GM12878 (cell line): ENCODE data around the gene KLC4. TPM values are rescaled to one million over a fixed set of nuclear protein-coding genes. Genes with fewer than 3 reads are reported as not detected.

Experiments used
- ATAC-seq: fragments of 200-7000 bp; cut with Tn5 transposase; 3 replicates; pipeline ENCODE4 v1.9.1; 2020; ENCODE audit warnings: mild to moderate bottlenecking, moderate library complexity
- BruUV-seq: library from RNA; stranded (reverse); fragments of 400-500 nt; replicated peaks from 2 replicates; lab custom pipeline; 2021; lab: Mats Ljungman, UMichigan
- CTCF ChIA-PET: fragments of 300-600 bp; sonication (Branson Sonifier 250); formaldehyde crosslinking; extraction: SDS; loops from one replicate; lab custom pipeline; 2021; ENCODE audit warnings: inconsistent platforms; lab: Yijun Ruan, JAX
- POLR2A ChIA-PET: fragments of 350-600 bp; formaldehyde crosslinking; extraction: SDS; loops from one replicate; lab custom pipeline; 2021; ENCODE audit warnings: inconsistent platforms; lab: Charles Lee
- RAD21 ChIA-PET: fragments of 300-600 bp; sonication (Branson Sonifier 250); formaldehyde crosslinking; loops from one replicate; lab custom pipeline; 2023; ENCODE audit warnings: antibody characterized with exemption; ENCODE audit not compliant: unreplicated experiment; lab: Charles Lee
- SMC1A ChIA-PET: fragments of 300-600 bp; sonication (Branson Sonifier 250); formaldehyde crosslinking; loops from one replicate; lab custom pipeline; 2023; ENCODE audit not compliant: unreplicated experiment, uncharacterized antibody; lab: Charles Lee
- DNase-seq: peaks from one replicate; pipeline ENCODE4 v3.0.0-alpha.2; 2011; ENCODE audit warnings: low read depth, low spot score
- FAIRE-seq: peaks from 3 replicates; lab custom pipeline; 2011; peaks lifted over from hg19 to GRCh38; lab: Jason Lieb, UNC
- H2AFZ ChIP-seq: 2 replicates; pipeline ENCODE4 v1.6.0; 2011; ENCODE audit warnings: low read depth, low read length, control low read depth; ENCODE audit not compliant: control insufficient read depth
- H3K27ac ChIP-seq: 2 replicates; pipeline ENCODE4 v1.5.1; 2011; ENCODE audit warnings: control low read depth; ENCODE audit not compliant: control insufficient read depth, insufficient read depth
- H3K27me3 ChIP-seq, 2 experiments: replicated peaks in 1 of 2; 2 replicates each; pipeline versions ENCODE4 v1.6.0 to v1.6.1; 2011; ENCODE audit warnings: low read length in 1 of 2; ENCODE audit not compliant: control insufficient read depth in 2 of 2, insufficient read depth in 2 of 2
- H3K36me3 ChIP-seq, 2 experiments: 2 replicates each; pipeline ENCODE4 v1.5.1; 2011; ENCODE audit warnings: low read length in 1 of 2; ENCODE audit not compliant: control insufficient read depth in 2 of 2, insufficient read depth in 2 of 2
- H3K4me1 ChIP-seq: 2 replicates; pipeline ENCODE4 v1.6.1; 2011; ENCODE audit warnings: mild to moderate bottlenecking, low read length, moderate library complexity, mixed read lengths; ENCODE audit not compliant: control insufficient read depth, insufficient read depth
- H3K4me2 ChIP-seq: 2 replicates; pipeline ENCODE4 v1.6.0; 2011; ENCODE audit warnings: control low read depth; ENCODE audit not compliant: control insufficient read depth, insufficient read depth
- H3K4me3 ChIP-seq: fragments of 200-600 bp; sonication (generic); 2 replicates; pipeline ENCODE4 v1.5.1; 2016
- H3K79me2 ChIP-seq: 2 replicates; pipeline ENCODE4 v1.6.0; 2011; ENCODE audit warnings: low read length; ENCODE audit not compliant: control insufficient read depth, insufficient read depth
- H3K9ac ChIP-seq: 2 replicates; pipeline ENCODE4 v1.8.0; 2011; ENCODE audit warnings: low read length, control low read depth, mixed read lengths; ENCODE audit not compliant: control insufficient read depth, insufficient read depth
- H3K9me3 ChIP-seq: replicated peaks from 3 replicates; pipeline ENCODE4 v1.5.1; 2011; ENCODE audit warnings: mild to moderate bottlenecking, low read length; ENCODE audit not compliant: control insufficient read depth, insufficient read depth
- H4K20me1 ChIP-seq: 2 replicates; pipeline ENCODE4 v1.6.0; 2011; ENCODE audit not compliant: control insufficient read depth, insufficient read depth
- CREM ChIP-seq: IDR thresholded peaks from 2 replicates; pipeline ENCODE4 v1.6.1; 2014; ENCODE audit warnings: antibody characterized with exemption, low read depth
- E2F8 ChIP-seq: fragments of 450-650 bp; IDR thresholded peaks from 2 replicates; pipeline ENCODE4 v1.6.1; 2018; ENCODE audit warnings: mild to moderate bottlenecking, low read depth, moderate library complexity; ENCODE audit not compliant: partially characterized antibody
- NR2C1 ChIP-seq: fragments of 450-650 bp; IDR thresholded peaks from 2 replicates; pipeline ENCODE4 v1.6.1; 2017; ENCODE audit warnings: antibody characterized with exemption, mild to moderate bottlenecking, moderate library complexity
- STAT1 ChIP-seq: fragments of 450-650 bp; conservative IDR thresholded peaks from 2 replicates; pipeline ENCODE4 v1.6.1; 2014; ENCODE audit warnings: antibody characterized with exemption, mild to moderate bottlenecking
- USF2 ChIP-seq: IDR thresholded peaks from 2 replicates; pipeline ENCODE4 v1.6.1; 2011; ENCODE audit warnings: low read depth, low read length, improper control_type of control experiment, borderline replicate concordance
- WGBS: methylation state at CpG from one replicate; pipeline ENCODE4 v1.1.6; 2016; ENCODE audit warnings: low lambda C conversion rate; ENCODE audit not compliant: insufficient replicate concordance, insufficient coverage; ENCODE audit errors: missing lambda C conversion rate; 5-methylcytosine and 5-hydroxymethylcytosine counted together
- in situ Hi-C: fragments of 300-500 bp; cut with MboI; formaldehyde crosslinking; loops from 9 replicates; pipeline ENCODE4 v1.14.3; 2018; ENCODE audit warnings: mixed read lengths
- intact Hi-C: fragments of 100-400 bp; cut with micrococcal nuclease; formaldehyde crosslinking; loops from one replicate; pipeline ENCODE4 v1.14.2; 2022; ENCODE audit not compliant: unreplicated experiment
- polyA plus RNA-seq, 11 experiments: library from polyadenylated mRNA; depleted of rRNA in 4 of 11; unstranded in 6 of 11; stranded (reverse) in 5 of 11; fragments of >200 nt; fragmentation: Nextera tagmentation in 4 of 11; fragmentation: Illumina TruSeq in 1 of 11; extraction: Ambion mirVana in 4 of 11; extraction: Trizol in 1 of 11; gene quantifications; 1 replicate in 1 of 11; 2 replicates in 10 of 11; pipeline versions ENCODE4 v1.2.1 to v1.2.3, GENCODE V29; 2011 to 2016; ENCODE audit warnings: inconsistent platforms in 2 of 11, missing spikeins in 2 of 11, low read depth in 1 of 11
- total RNA-seq, 4 experiments: library from RNA; depleted of rRNA in 3 of 4; stranded (reverse); fragments of >200 nt in 3 of 4; fragmentation: Illumina TruSeq in 1 of 4; extraction: Trizol in 1 of 4; gene quantifications; 2 replicates each; pipeline versions ENCODE4 v1.2.1 to v1.2.3, GENCODE V29; 2013 to 2021
- TF ChIP-seq, protein P1 (sequence below): IDR thresholded peaks from 2 replicates; pipeline ENCODE4 v1.6.1; 2012; ENCODE audit warnings: low read length, inconsistent platforms
- TF ChIP-seq, protein P2 (sequence below): fragments of 450-650 bp; formaldehyde crosslinking; IDR thresholded peaks from 2 replicates; pipeline ENCODE4 v1.4.0; 2022; ENCODE audit warnings: mild to moderate bottlenecking, moderate library complexity
- TF ChIP-seq, protein P3 (sequence below): IDR thresholded peaks from 2 replicates; pipeline ENCODE4 v1.6.1; 2012; ENCODE audit warnings: low read depth, low read length, improper control_type of control experiment
- TF ChIP-seq, protein P4 (sequence below): fragments of 450-650 bp; IDR thresholded peaks from 2 replicates; pipeline ENCODE4 v1.6.1; 2016; ENCODE audit warnings: mild to moderate bottlenecking

The KLC4 gene
- total and polyA plus RNA-seq, 10 of the 15 experiments (the other 5 are each of a cell fraction or from before 2014, with no cell fraction given), result 0.90 to 13.4 (median 6.9) TPM

DNA sequence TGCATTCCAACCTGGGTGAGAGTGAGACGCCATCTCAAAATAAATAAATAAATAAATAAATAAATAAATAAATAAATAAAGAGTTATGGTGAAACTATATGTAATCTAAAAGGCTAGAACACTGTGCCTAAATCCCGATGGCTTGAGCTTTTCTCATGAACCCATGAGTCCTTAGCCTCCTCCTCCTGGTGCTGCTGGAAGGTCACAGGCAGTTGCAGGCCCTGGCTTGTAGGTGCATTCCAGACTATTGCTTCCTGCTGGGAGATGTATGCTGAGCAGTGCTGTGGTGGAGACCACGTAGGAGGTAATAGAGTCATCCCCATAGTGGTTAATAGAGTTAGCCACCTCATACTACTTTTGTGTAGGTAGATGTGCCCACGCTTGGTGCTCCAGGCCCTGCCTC, 29.2 kb downstream of the KLC4 start (continued):
- TF ChIP-seq, protein P1, sequence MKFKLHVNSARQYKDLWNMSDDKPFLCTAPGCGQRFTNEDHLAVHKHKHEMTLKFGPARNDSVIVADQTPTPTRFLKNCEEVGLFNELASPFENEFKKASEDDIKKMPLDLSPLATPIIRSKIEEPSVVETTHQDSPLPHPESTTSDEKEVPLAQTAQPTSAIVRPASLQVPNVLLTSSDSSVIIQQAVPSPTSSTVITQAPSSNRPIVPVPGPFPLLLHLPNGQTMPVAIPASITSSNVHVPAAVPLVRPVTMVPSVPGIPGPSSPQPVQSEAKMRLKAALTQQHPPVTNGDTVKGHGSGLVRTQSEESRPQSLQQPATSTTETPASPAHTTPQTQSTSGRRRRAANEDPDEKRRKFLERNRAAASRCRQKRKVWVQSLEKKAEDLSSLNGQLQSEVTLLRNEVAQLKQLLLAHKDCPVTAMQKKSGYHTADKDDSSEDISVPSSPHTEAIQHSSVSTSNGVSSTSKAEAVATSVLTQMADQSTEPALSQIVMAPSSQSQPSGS, result no peak
- TF ChIP-seq, protein P2, sequence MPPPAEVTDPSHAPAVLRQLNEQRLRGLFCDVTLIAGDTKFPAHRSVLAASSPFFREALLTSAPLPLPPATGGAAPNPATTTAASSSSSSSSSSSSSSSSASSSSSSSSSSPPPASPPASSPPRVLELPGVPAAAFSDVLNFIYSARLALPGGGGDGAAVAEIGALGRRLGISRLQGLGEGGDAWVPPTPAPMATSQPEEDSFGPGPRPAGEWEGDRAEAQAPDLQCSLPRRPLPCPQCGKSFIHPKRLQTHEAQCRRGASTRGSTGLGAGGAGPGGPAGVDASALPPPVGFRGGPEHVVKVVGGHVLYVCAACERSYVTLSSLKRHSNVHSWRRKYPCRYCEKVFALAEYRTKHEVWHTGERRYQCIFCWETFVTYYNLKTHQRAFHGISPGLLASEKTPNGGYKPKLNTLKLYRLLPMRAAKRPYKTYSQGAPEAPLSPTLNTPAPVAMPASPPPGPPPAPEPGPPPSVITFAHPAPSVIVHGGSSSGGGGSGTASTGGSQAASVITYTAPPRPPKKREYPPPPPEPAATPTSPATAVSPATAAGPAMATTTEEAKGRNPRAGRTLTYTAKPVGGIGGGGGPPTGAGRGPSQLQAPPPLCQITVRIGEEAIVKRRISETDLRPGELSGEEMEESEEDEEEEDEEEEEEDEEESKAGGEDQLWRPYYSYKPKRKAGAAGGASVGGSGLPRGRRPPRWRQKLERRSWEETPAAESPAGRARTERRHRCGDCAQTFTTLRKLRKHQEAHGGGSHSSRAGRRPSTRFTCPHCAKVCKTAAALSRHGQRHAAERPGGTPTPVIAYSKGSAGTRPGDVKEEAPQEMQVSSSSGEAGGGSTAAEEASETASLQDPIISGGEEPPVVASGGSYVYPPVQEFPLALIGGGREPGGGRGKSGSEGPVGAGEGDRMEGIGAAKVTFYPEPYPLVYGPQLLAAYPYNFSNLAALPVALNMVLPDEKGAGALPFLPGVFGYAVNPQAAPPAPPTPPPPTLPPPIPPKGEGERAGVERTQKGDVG (CRISPR knock-in tag), result no peak
- TF ChIP-seq, protein P3, sequence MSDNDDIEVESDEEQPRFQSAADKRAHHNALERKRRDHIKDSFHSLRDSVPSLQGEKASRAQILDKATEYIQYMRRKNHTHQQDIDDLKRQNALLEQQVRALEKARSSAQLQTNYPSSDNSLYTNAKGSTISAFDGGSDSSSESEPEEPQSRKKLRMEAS, result no peak

- H2AFZ ChIP-seq, result no peak overlapping the region
- H3K27me3 ChIP-seq, result no peaks in the 10 kb centered on the region
- in situ Hi-C loops, result no loop called here
- H3K4me1 ChIP-seq, result peaks cover 12% of the 10 kb centered on the region
- no peaks in the 10 kb centered on the region for H3K9me3 ChIP-seq
- H4K20me1 ChIP-seq, result no peaks in the 10 kb centered on the region
- H3K4me3 ChIP-seq, result no peak overlapping the region
- no peaks in the 10 kb centered on the region for H3K36me3 ChIP-seq
- 50% methylated on average over 4 of the region's 4 CpGs for WGBS
- H3K79me2 ChIP-seq, result no peaks in the 10 kb centered on the region
- CTCF ChIA-PET, result interaction anchor here (0.7 to 1.2 kb wide), 2 partner anchors 8 to 112 kb away, joined by 3 to 5 read pairs; no protein-coding TSS in a partner anchor
- RAD21 ChIA-PET, result no interaction called here
- FAIRE-seq (no peak), ATAC-seq (no peak), DNase-seq (no peak)
- no peak overlapping the region for H3K4me2 ChIP-seq
- H3K9ac ChIP-seq, result no peak overlapping the region
- POLR2A ChIA-PET, result interaction anchor here (0.9 kb wide), 1 partner anchor 8 kb away, joined by 5 read pairs; no protein-coding TSS in a partner anchor
- no peak overlapping the region for H3K27ac ChIP-seq
- intact Hi-C loops, result no loop called here
- no TSS peak for BruUV-seq
- SMC1A ChIA-PET, result interaction anchor here (1.0 kb wide), 1 partner anchor 11 kb away, joined by 4 read pairs; no protein-coding TSS in a partner anchor
- TF ChIP-seq E2F8 (no peak), STAT1 (no peak), NR2C1 (no peak), CREM (no peak), USF2 (no peak)
- TF ChIP-seq, protein P4, sequence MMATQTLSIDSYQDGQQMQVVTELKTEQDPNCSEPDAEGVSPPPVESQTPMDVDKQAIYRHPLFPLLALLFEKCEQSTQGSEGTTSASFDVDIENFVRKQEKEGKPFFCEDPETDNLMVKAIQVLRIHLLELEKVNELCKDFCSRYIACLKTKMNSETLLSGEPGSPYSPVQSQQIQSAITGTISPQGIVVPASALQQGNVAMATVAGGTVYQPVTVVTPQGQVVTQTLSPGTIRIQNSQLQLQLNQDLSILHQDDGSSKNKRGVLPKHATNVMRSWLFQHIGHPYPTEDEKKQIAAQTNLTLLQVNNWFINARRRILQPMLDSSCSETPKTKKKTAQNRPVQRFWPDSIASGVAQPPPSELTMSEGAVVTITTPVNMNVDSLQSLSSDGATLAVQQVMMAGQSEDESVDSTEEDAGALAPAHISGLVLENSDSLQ, result no peak
These were observed 30.0 kb downstream of the KLC4 start for GRCh38 chr6:43089467-43089866.
